Stimulated activated naive CD8-positive, alpha-beta T cell treated with anti-CD3 and anti-CD28 coated beads, Interleukin-15, Interleukin-2, amounts not matched to agents 100 ng/mL and 50 ng/mL, for 24 hours (primary cell): ENCODE measurements around the gene ZSCAN26.

ENCODE experiments used
- H3K27ac Mint-ChIP-seq: one replicate; pipeline ENCODE4 v1.8.0; 2021; ENCODE audit warnings: mild to moderate bottlenecking, mixed read lengths
- H3K27me3 Mint-ChIP-seq: one replicate; pipeline ENCODE4 v1.8.0; 2021; ENCODE audit warnings: mixed read lengths
- H3K36me3 Mint-ChIP-seq: one replicate; pipeline ENCODE4 v1.8.0; 2021; ENCODE audit warnings: low read depth, mixed read lengths
- H3K4me1 Mint-ChIP-seq: one replicate; pipeline ENCODE4 v1.8.0; 2021; ENCODE audit warnings: low read depth, mixed read lengths
- H3K4me3 Mint-ChIP-seq: one replicate; pipeline ENCODE4 v1.8.0; 2021; ENCODE audit warnings: mild to moderate bottlenecking, mixed read lengths
- H3K9me3 Mint-ChIP-seq: one replicate; pipeline ENCODE4 v1.8.0; 2021; ENCODE audit warnings: mixed read lengths

Gene ZSCAN26

DNA sequence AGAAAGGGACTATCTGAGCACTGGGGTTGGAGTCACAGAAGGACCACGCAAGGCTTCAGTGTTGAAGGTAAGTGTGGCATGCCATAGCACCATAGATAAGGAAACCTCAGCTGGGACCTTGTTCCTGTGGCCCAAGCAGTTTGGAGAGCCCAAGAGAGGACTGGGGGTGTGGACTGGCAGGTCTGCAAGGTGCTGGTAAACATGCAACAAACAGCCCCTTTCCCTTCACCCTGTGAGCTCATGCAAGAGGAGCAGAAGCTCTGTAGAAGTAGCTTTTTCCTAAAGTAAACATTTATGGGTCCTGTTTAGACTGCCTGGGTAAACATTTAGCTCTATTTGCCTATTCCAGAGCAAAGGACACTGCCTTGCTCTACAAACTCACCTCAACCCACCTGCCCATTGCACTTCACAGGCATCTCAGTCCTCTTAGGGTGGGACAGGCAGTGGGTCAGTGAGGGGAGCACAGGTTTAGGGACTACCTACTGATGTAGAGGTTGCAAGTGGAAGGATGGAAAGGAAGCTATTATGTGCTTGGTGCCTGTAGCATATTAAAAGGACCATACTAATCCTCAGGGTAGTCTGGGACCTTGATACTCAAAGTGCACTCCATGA is 57.0 kb downstream of the ZSCAN26 start:
- H3K27me3 Mint-ChIP-seq = peaks cover 4% of the 10 kb centered on the region
- peaks cover 31% of the 10 kb centered on the region for H3K36me3 Mint-ChIP-seq
- peaks cover 41% of the 10 kb centered on the region for H3K9me3 Mint-ChIP-seq
- H3K4me1 Mint-ChIP-seq = no peaks in the 10 kb centered on the region
- H3K4me3 Mint-ChIP-seq = no peak overlapping the region
- no peak overlapping the region for H3K27ac Mint-ChIP-seq

DNA sequence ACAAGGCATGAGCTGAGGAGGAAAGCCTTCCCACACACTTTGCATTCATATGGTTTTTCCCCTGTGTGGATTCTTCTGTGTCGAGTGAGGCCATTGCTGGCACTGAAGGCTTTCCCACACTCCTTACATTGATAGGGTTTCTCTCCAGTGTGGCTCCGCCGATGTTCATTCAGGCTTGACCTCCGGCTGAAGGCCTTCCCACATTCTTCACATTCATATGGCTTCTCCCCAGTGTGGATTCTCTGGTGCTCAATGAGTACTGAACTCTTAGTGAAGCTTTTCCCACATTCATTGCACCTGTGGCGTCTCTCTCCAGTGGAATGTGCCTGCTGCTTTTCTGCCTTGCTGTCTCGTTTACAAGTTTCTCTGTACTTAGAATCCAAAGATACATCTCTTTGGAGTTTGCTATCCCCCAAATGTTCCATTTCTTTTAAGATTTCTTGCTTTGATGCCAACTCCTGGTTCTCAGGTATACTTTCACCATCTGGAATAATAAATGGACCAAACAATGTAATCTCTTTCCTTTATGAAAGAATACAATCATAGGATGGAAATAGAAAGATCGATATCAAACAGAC is 59.5 kb downstream of the ZSCAN26 start:
- Mint-ChIP-seq H3K4me1 (no peaks in the 10 kb centered on the region), H3K36me3 (peaks cover 33% of the 10 kb centered on the region), H3K4me3 (no peak overlapping the region), H3K27me3 (peaks cover 4% of the 10 kb centered on the region), H3K9me3 (peaks cover 37% of the 10 kb centered on the region), H3K27ac (no peak overlapping the region)
